BJ (cell line): ENCODE results near the gene URB1. TPM values are rescaled to one million over a fixed set of nuclear protein-coding genes. Genes with fewer than 3 reads are reported as not detected.

ENCODE experiments used
- CTCF ChIA-PET: fragments of 350-600 bp; formaldehyde crosslinking; extraction: SDS; loops from one replicate; lab custom pipeline; 2021; ENCODE audit warnings: antibody characterized with exemption, inconsistent platforms; lab: Yijun Ruan, JAX
- POLR2A ChIA-PET: fragments of 300-600 bp; sonication (Branson Sonifier 250); formaldehyde crosslinking; extraction: SDS; loops from one replicate; lab custom pipeline; 2021; ENCODE audit warnings: antibody characterized with exemption; lab: Charles Lee
- DNase-seq: peaks from one replicate; pipeline ENCODE4 v3.0.0-alpha.2; 2011; ENCODE audit warnings: low read depth
- H3K27me3 ChIP-seq: 2 replicates; pipeline ENCODE4 v1.6.0; 2011; ENCODE audit warnings: low read length; ENCODE audit not compliant: control insufficient read depth, insufficient read depth
- H3K36me3 ChIP-seq: 2 replicates; pipeline ENCODE4 v1.5.1; 2011; ENCODE audit warnings: low read length; ENCODE audit not compliant: control insufficient read depth, insufficient read depth
- H3K4me3 ChIP-seq: 2 replicates; pipeline ENCODE4 v1.5.1; 2011; ENCODE audit warnings: low read depth, mild to moderate bottlenecking, control low read depth, low read length
- polyA plus RNA-seq: library from polyadenylated mRNA; depleted of rRNA; stranded (reverse); fragments of >200 nt; gene quantifications from 2 replicates; pipeline ENCODE4 v1.2.3, GENCODE V29; 2011
- TF ChIP-seq, protein P1 (sequence below): IDR thresholded peaks from 2 replicates; pipeline ENCODE4 v1.5.1; 2011; ENCODE audit warnings: low read depth, mild to moderate bottlenecking, control low read depth, inconsistent platforms, low read length, moderate library complexity; ENCODE audit not compliant: insufficient read depth

The URB1 gene
- polyA plus RNA-seq, 1 experiment: 8.8 TPM

DNA sequence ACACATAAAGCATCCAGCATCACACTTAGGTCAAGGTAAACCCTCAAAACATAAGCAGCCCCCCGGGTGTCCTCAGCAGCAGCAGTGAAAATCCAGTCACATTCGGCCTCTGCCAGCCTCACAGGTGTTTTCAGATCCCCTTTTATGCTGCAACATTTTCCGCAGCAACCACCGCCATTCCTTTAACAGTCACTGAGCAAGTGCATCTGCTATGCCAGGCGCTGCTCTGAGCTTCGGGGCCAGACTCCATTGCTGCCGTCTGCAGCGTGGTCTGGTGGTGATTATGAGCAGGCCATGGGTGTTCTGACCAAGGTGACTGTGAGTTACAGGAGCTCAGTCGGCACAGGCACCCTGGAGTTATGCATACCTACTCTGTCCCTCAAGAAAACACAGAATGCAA, 4.5 kb downstream of the URB1 start:
- DNase-seq: no peak
- ChIA-PET CTCF (no interaction called here), POLR2A (no interaction called here)
- Histone ChIP-seq H3K4me3 (no peak overlapping the region), H3K27me3 (no peaks in the 10 kb centered on the region), H3K36me3 (peaks cover 2% of the 10 kb centered on the region; the same call in 1 of the 2 replicates)
- TF ChIP-seq, protein P1, sequence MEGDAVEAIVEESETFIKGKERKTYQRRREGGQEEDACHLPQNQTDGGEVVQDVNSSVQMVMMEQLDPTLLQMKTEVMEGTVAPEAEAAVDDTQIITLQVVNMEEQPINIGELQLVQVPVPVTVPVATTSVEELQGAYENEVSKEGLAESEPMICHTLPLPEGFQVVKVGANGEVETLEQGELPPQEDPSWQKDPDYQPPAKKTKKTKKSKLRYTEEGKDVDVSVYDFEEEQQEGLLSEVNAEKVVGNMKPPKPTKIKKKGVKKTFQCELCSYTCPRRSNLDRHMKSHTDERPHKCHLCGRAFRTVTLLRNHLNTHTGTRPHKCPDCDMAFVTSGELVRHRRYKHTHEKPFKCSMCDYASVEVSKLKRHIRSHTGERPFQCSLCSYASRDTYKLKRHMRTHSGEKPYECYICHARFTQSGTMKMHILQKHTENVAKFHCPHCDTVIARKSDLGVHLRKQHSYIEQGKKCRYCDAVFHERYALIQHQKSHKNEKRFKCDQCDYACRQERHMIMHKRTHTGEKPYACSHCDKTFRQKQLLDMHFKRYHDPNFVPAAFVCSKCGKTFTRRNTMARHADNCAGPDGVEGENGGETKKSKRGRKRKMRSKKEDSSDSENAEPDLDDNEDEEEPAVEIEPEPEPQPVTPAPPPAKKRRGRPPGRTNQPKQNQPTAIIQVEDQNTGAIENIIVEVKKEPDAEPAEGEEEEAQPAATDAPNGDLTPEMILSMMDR: no peak

DNA sequence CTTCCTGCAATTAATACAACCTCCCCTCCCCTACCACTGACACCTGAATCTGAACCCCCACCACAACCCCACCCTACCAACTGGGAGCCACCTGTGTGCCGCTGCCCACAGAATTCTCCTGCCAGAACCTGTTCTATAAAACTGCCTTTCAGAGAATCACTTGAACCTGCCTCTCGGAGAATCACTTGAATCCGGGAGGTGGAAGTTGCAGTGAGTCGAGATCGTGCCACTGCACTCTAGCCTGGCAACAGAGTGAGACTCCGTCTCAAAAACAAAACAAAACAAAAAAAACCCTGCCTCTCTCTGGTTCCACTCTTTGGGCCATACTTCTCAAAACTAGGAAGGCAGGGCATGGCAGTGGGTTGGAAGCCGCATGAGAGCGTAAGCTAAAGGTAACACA, 5.7 kb downstream of the URB1 start:
- ChIA-PET CTCF (interaction anchor here (1.9 kb wide), 1 partner anchor 10 kb away, joined by 5 read pairs; no protein-coding TSS in a partner anchor), POLR2A (no interaction called here)
- Histone ChIP-seq H3K27me3 (no peaks in the 10 kb centered on the region), H3K4me3 (no peak overlapping the region), H3K36me3 (peaks cover 5% of the 10 kb centered on the region)
- TF ChIP-seq, protein P1: no peak
- no peak for DNase-seq

DNA sequence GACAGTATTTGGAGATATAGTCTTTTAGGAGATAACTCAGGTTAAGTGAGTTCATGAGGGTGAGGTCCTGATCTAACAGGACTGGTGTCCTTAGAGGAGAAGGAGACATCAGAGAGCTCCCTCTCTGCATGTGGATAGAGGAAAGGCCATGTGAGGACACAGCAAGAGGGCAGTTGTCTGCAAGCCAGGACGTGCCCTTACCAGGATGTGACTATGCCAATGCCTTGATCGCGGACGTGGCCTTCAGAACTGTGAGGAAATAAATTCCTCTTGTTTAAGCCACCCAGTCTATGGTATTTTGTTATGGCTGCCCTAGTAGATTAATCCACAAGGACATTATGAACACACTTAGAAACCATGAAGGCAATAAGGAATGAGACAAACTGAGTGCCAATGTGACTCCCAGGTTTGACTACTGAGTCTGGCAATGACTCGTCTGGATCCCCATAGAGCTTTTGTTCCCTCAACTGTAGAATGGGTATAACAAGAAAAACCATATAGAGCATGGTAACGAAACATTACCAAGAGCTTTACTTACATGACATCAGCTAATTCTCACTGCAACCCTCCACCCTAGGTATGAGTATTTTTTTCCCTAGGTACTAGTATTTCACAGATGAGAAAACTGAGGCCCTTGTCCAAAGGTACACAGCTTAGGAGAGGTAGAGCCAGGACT, 6.5 kb downstream of the URB1 start:
- POLR2A ChIA-PET: no interaction called here
- CTCF ChIA-PET: interaction anchor here (1.2 to 1.9 kb wide), 2 partner anchors 11 to 17 kb away, joined by 3 to 5 read pairs; no protein-coding TSS in a partner anchor
- TF ChIP-seq, protein P1: no peak
- Histone ChIP-seq H3K4me3 (no peak overlapping the region), H3K36me3 (peaks cover 5% of the 10 kb centered on the region), H3K27me3 (no peaks in the 10 kb centered on the region)
- DNase-seq: no peak

DNA sequence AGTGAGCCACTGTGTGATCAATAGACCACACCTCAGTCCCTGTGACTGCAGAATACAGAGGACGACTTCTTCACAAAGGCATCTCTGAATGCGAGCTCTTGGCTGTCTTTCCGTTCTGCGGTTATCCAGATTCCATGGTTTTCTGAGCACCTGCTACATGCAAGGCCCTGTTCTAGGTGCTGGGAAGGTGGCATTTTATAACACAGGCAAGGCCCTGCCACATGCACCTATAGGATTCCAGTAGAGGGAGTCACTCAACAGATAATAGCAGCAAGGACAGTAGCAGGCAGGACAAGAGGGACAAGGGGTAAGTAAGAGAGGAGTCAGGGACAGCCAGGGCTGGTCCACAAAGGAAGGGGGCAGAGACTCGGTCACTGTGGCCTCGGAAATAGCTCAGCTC, 9.0 kb downstream of the URB1 start:
- CTCF ChIA-PET: interaction anchor here (1.7 kb wide), 1 partner anchor 186 kb away, joined by 4 read pairs; no protein-coding TSS in a partner anchor
- H3K27me3 ChIP-seq: no peaks in the 10 kb centered on the region
- no peak for DNase-seq
- TF ChIP-seq, protein P1: no peak
- H3K4me3 ChIP-seq: no peak overlapping the region
- peaks cover 7% of the 10 kb centered on the region for H3K36me3 ChIP-seq
- POLR2A ChIA-PET: no interaction called here

DNA sequence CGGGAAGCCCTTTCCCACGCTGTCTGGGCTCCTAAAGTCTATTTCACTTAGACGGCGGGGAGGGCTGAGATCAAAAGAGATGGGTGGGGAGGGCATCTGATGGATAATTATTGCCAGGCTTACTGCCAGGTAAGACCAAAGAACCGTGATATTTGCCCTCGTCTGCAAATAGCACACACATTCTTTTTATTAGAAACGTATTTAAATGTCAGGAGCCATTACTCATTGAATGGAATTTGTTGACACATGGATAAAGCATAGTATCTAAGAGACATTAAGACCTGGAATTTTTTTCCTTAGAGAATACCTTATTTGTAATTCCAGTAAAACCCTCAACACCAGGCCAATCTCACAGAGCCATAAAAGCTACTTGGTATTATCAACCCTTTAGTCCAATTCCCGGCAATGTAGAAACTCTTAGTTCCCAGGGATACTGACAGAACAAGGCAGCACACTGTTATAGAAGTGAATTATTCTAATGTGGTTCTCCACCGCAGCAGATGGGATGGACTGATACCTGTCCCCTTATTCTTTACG, 10.6 kb downstream of the URB1 start:
- ChIA-PET CTCF (interaction anchor here (0.8 to 1.4 kb wide), 4 partner anchors 10 to 219 kb away, joined by 3 to 4 read pairs (median 3); no protein-coding TSS in a partner anchor), POLR2A (no interaction called here)
- no peak overlapping the region for H3K4me3 ChIP-seq
- TF ChIP-seq, protein P1: no peak
- DNase-seq: peak; percentile 70
- H3K36me3 ChIP-seq: peaks cover 11% of the 10 kb centered on the region
- H3K27me3 ChIP-seq: no peaks in the 10 kb centered on the region
